Measurements from ENCODE around the gene TMEM212. TPM values are rescaled to one million over a fixed set of nuclear protein-coding genes. Genes with fewer than 3 reads are reported as not detected.

The TMEM212 gene
- total and polyA plus RNA-seq, 9 of the 15 experiments (the other 6 are each of a cell fraction or from before 2014, with no cell fraction given): not detected

- no peak for TF ChIP-seq MYBL2 (IDR thresholded peaks at IDR 0.05; ENCODE audit: low read depth)
- no peak for TF ChIP-seq MYBL2 (CRISPR knock-in tag; IDR thresholded peaks at IDR 0.05; ENCODE audit: borderline replicate concordance)
- peak; percentile 47; the same call in 1 of the 2 replicates for TF ChIP-seq IRF9 (tag; IDR thresholded peaks at IDR 0.05)
- TF ChIP-seq MLLT1 (IDR thresholded peaks at IDR 0.05): no peak
- TF ChIP-seq C11orf30 (IDR thresholded peaks at IDR 0.05; ENCODE audit: low read depth): peak; percentile 66
- TF ChIP-seq THRB (CRISPR knock-in tag; conservative IDR thresholded peaks at IDR 0.05): no peak
- no peak for TF ChIP-seq NR1H2 (CRISPR knock-in tag; IDR thresholded peaks at IDR 0.05)
- no peak for TF ChIP-seq ZBTB26 (CRISPR knock-in tag; IDR thresholded peaks at IDR 0.05)
- no peak for TF ChIP-seq ZNF445 (CRISPR knock-in tag; IDR thresholded peaks at IDR 0.05; ENCODE audit: low read depth)
- peak; percentile 48; the same call in 1 of the 2 replicates for TF ChIP-seq ZNF316 (IDR thresholded peaks at IDR 0.05)
Observed at GRCh38 chr3:171812811-171813210, 30.3 kb upstream of the TMEM212 start (continued).
